ENCODE measurements around the gene SNCA. TPM values are rescaled to one million over a fixed set of nuclear protein-coding genes. Genes with fewer than 3 reads are reported as not detected.

Gene SNCA
- total and polyA plus RNA-seq, 2 of the 8 experiments (the other 6 are each of a cell fraction or from before 2014, with no cell fraction given) = 8.5 to 16.8 TPM

DNA sequence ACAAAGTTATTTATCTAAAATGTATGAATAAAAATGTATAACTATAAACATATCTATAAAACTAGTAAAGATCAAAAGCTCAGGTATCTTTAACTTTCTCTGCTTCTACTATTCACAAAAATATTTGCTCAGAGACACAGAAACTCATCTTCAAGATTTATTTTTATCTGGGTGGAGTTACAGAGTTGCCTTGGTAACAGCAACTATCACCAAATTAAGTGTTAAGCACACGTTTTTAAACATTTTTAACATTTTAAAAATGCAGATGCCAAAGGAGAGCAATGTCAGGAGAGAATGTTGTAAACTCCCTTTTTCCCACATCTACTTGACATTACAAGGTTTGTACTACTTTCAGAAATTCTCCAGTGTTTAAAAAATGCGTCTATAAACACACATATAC lies 71.4 kb downstream of the SNCA start (continued):
- TF ChIP-seq, protein P1, sequence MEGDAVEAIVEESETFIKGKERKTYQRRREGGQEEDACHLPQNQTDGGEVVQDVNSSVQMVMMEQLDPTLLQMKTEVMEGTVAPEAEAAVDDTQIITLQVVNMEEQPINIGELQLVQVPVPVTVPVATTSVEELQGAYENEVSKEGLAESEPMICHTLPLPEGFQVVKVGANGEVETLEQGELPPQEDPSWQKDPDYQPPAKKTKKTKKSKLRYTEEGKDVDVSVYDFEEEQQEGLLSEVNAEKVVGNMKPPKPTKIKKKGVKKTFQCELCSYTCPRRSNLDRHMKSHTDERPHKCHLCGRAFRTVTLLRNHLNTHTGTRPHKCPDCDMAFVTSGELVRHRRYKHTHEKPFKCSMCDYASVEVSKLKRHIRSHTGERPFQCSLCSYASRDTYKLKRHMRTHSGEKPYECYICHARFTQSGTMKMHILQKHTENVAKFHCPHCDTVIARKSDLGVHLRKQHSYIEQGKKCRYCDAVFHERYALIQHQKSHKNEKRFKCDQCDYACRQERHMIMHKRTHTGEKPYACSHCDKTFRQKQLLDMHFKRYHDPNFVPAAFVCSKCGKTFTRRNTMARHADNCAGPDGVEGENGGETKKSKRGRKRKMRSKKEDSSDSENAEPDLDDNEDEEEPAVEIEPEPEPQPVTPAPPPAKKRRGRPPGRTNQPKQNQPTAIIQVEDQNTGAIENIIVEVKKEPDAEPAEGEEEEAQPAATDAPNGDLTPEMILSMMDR (IDR thresholded peaks at IDR 0.05; ENCODE audit: control extremely low read depth in 1 of 3, insufficient read depth in 1 of 3, low read depth in 1 of 3, low read length in 3 of 3) = no peak
- TF ChIP-seq SUZ12 (IDR thresholded peaks at IDR 0.05; ENCODE audit: low read length) = no peak
